HPDE6-E6E7 (cell line): ENCODE measurements around the gene TTC7B.

Experiments used
- DNase-seq: peaks from one replicate; pipeline ENCODE4 v3.0.0; 2011; ENCODE audit warnings: missing footprints; ENCODE audit errors: extremely low spot score

Gene TTC7B

GRCh38 chr14:90741682-90741946, 74.6 kb downstream of the TTC7B start:
- DNase-seq: no peak

- DNase-seq: no peak
Observed at GRCh38 chr14:90740946-90741681, 75.1 kb downstream of the TTC7B start.

- DNase-seq: no peak
Observed at GRCh38 chr14:90740081-90740480, 76.1 kb downstream of the TTC7B start.

- DNase-seq: no peak
Observed at GRCh38 chr14:90739318-90740068, 76.7 kb downstream of the TTC7B start.

GRCh38 chr14:90733139-90733808, 83.0 kb downstream of the TTC7B start:
- no peak for DNase-seq

- DNase-seq: no peak
Observed at GRCh38 chr14:90732718-90733117, 83.5 kb downstream of the TTC7B start.

GRCh38 chr14:90732139-90732538, 84.1 kb downstream of the TTC7B start:
- no peak for DNase-seq

GRCh38 chr14:90731487-90731886, 84.7 kb downstream of the TTC7B start:
- DNase-seq: no peak

- no peak for DNase-seq
Observed at GRCh38 chr14:90730206-90730766, 85.9 kb downstream of the TTC7B start.

- DNase-seq: no peak
Observed at GRCh38 chr14:90728951-90729350, 87.3 kb downstream of the TTC7B start.

- no peak for DNase-seq
Observed at GRCh38 chr14:90727082-90727481, 89.1 kb downstream of the TTC7B start.

GRCh38 chr14:90726656-90727055, 89.6 kb downstream of the TTC7B start:
- DNase-seq: peak; percentile 31

GRCh38 chr14:90724866-90725265, 91.4 kb downstream of the TTC7B start:
- DNase-seq: no peak

GRCh38 chr14:90722590-90722989, 93.6 kb downstream of the TTC7B start:
- DNase-seq: no peak

- peak; percentile 17 for DNase-seq
Observed at GRCh38 chr14:90721619-90722305, 94.5 kb downstream of the TTC7B start.

GRCh38 chr14:90720832-90721231, 95.4 kb downstream of the TTC7B start:
- no peak for DNase-seq

GRCh38 chr14:90720336-90720735, 95.9 kb downstream of the TTC7B start:
- DNase-seq: no peak

GRCh38 chr14:90717916-90718315, 98.3 kb downstream of the TTC7B start:
- DNase-seq: no peak

GRCh38 chr14:90715993-90716392, 100.2 kb downstream of the TTC7B start:
- no peak for DNase-seq

GRCh38 chr14:90715495-90715894, 100.7 kb downstream of the TTC7B start:
- DNase-seq: no peak

GRCh38 chr14:90714811-90715210, 101.4 kb downstream of the TTC7B start:
- DNase-seq: no peak
